ENCODE data around the gene ARHGAP23.
A peak's percentile ranks its signal among the peaks of the same experiment; 100 is the strongest.

Gene ARHGAP23

DNA sequence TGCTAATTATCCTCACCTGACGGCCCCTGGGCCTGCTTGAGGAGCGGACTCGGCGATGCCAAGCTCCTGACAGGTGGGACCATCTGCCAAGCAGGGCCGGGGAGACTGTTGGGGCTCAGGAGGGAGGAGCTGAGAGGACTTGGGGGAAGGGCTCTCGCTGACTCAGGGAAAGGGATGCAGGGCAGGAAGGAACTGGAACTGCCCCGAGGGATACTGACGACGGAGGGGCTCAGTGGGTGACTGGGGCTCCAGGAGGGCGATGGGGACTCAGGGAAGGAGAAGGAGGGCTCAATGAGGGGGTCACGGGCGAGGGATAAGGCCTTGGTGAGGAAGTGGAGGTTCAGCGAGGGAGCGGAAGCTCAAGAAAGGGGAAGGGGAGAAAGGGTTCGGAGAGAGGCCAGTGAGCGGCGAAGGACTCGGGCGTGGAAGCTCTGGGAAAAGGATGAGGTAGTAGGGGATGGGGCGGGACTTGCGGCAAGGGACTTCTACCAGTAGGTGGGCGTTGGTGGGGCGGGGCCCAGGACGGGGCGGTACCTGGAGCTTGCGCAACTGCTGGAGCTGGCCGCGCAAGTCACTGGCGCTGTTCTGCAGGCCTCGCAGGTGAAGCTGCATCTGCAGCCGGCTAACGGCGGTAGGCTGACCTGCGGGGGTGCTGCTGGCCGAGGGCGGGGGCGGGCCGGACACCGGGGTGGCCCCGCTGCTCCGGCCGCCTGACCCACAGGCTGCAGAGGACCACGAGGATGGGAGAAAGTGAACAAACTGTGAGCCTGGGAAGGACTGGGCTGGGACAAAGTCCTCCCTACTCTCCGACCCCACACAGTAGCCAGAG is 131.0 kb downstream of the ARHGAP23 start:
- TF ChIP-seq, protein P1, sequence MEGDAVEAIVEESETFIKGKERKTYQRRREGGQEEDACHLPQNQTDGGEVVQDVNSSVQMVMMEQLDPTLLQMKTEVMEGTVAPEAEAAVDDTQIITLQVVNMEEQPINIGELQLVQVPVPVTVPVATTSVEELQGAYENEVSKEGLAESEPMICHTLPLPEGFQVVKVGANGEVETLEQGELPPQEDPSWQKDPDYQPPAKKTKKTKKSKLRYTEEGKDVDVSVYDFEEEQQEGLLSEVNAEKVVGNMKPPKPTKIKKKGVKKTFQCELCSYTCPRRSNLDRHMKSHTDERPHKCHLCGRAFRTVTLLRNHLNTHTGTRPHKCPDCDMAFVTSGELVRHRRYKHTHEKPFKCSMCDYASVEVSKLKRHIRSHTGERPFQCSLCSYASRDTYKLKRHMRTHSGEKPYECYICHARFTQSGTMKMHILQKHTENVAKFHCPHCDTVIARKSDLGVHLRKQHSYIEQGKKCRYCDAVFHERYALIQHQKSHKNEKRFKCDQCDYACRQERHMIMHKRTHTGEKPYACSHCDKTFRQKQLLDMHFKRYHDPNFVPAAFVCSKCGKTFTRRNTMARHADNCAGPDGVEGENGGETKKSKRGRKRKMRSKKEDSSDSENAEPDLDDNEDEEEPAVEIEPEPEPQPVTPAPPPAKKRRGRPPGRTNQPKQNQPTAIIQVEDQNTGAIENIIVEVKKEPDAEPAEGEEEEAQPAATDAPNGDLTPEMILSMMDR (IDR thresholded peaks at IDR 0.05; ENCODE audit: poor library complexity, severe bottlenecking): no peak
- Histone ChIP-seq H3K36me3 (ENCODE audit: low read depth) (no peaks in the 10 kb centered on the region), H3K27me3 (ENCODE audit: insufficient read depth, poor library complexity, severe bottlenecking) (peaks cover 11% of the 10 kb centered on the region), H3K4me3 (ENCODE audit: severe bottlenecking) (peak overlapping the region; percentile 31), H3K27ac (ENCODE audit: poor library complexity, severe bottlenecking) (peak overlapping the region; percentile 70), H3K4me1 (ENCODE audit: insufficient read depth, poor library complexity, severe bottlenecking) (peaks cover 9% of the 10 kb centered on the region), H3K9me3 (ENCODE audit: severe bottlenecking) (no peaks in the 10 kb centered on the region)
- peak; percentile 63 for ATAC-seq (ENCODE audit: low read depth)
- peak; percentile 98 for DNase-seq (ENCODE audit: low spot score)

GRCh38 chr17:38559880-38560230 is 131.6 kb downstream of the ARHGAP23 start:
- peaks cover 6% of the 10 kb centered on the region for H3K4me1 ChIP-seq (ENCODE audit: insufficient read depth, poor library complexity, severe bottlenecking)
- no peak overlapping the region for H3K27ac ChIP-seq (ENCODE audit: poor library complexity, severe bottlenecking)
- peaks cover 14% of the 10 kb centered on the region for H3K27me3 ChIP-seq (ENCODE audit: insufficient read depth, poor library complexity, severe bottlenecking)
- DNase-seq (ENCODE audit: low spot score): no peak
- ATAC-seq (ENCODE audit: low read depth): no peak
- H3K36me3 ChIP-seq (ENCODE audit: low read depth): no peaks in the 10 kb centered on the region
- no peak overlapping the region for H3K4me3 ChIP-seq (ENCODE audit: severe bottlenecking)
- TF ChIP-seq, protein P1 (IDR thresholded peaks at IDR 0.05; ENCODE audit: poor library complexity, severe bottlenecking): no peak
- no peaks in the 10 kb centered on the region for H3K9me3 ChIP-seq (ENCODE audit: severe bottlenecking)

DNA sequence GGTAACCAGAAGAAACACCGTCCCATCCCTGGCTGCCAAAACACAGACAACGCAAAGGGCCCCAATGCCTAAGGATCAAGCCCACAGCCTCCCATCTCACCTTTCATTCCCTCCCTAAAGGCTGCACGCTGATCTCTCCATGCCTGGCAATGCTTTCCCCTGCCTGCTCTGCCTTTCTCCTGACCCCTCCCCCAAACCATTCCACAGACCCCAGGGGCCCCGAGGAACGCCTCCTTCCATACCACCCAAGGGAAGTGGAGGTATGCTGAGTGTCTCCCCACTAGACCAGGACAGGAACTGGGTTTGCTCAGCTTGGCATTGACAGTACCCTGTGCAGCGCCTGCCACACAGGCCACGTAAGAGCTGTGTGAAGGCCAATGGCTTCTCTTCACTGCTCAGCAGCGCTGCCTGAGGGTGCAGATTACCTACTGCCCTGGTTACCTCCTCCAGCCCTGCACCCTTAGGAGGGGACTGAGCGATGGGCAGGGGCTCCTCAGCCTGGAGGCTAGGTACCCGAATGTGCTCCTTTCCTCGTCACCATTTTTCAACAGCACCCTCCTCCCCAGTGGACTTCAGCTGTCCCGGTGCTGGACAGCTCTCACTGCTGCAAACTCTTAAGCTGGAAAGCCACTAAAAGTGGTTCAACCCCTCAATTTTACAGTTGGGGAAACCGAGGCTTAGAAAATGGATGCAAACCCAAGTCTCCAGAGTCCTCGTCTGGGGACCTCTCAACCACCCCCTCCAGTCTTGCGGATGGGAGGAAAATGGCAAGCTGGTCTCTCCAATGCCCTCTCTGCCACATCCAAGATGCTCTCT is 132.4 kb downstream of the ARHGAP23 start:
- Histone ChIP-seq H3K4me1 (ENCODE audit: insufficient read depth, poor library complexity, severe bottlenecking) (peaks cover 6% of the 10 kb centered on the region), H3K27me3 (ENCODE audit: insufficient read depth, poor library complexity, severe bottlenecking) (peaks cover 20% of the 10 kb centered on the region), H3K9me3 (ENCODE audit: severe bottlenecking) (no peaks in the 10 kb centered on the region), H3K36me3 (ENCODE audit: low read depth) (no peaks in the 10 kb centered on the region), H3K4me3 (ENCODE audit: severe bottlenecking) (no peak overlapping the region), H3K27ac (ENCODE audit: poor library complexity, severe bottlenecking) (no peak overlapping the region)
- TF ChIP-seq, protein P1 (IDR thresholded peaks at IDR 0.05; ENCODE audit: poor library complexity, severe bottlenecking): no peak
- DNase-seq (ENCODE audit: low spot score) (no peak), ATAC-seq (ENCODE audit: low read depth) (no peak)

DNA sequence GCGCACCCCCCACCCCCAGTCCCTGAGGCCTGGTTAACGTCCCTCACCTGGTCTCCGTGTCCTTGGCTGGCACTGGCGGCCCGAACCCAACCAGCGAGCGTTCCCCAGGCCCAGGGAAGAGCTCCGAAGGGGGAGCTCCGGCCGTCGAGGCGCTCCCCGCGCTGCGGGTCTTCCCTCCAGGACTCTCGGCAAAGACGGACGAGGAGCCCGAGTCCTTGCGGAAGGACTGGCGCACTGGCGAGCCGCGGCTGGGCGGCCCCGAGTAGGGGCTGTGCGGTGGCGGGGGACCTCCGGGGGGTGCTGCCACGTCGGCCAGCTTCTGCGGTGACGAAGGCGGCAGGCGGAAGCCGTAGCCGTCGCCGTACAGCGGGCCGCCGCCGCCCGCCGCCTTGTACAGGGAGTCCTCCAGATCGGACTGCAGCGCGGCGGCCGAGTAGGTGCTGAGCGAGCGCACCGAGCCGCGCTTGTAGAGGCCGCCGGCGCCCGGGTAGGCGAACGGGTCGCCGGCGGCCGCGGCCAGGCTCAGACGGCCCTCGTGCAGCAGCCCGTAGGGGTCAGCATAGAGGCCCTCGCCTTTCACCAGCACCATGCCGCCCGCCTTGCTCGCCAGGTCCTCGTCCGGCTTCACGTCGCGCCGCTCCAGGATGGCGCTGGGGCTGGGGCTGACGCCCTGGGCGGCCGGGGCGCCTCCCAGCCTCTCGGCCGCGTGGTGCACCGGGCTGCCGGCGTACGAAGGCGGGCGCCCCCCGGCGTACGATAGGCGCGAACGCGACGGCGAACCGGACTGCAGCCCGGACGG is 133.4 kb downstream of the ARHGAP23 start:
- no peak for DNase-seq (ENCODE audit: low spot score)
- peaks cover 27% of the 10 kb centered on the region for H3K27me3 ChIP-seq (ENCODE audit: insufficient read depth, poor library complexity, severe bottlenecking)
- H3K4me3 ChIP-seq (ENCODE audit: severe bottlenecking): no peak overlapping the region
- no peaks in the 10 kb centered on the region for H3K36me3 ChIP-seq (ENCODE audit: low read depth)
- no peak for ATAC-seq (ENCODE audit: low read depth)
- TF ChIP-seq, protein P1 (IDR thresholded peaks at IDR 0.05; ENCODE audit: poor library complexity, severe bottlenecking): no peak
- H3K27ac ChIP-seq (ENCODE audit: poor library complexity, severe bottlenecking): no peak overlapping the region
- peaks cover 6% of the 10 kb centered on the region for H3K4me1 ChIP-seq (ENCODE audit: insufficient read depth, poor library complexity, severe bottlenecking)
- no peaks in the 10 kb centered on the region for H3K9me3 ChIP-seq (ENCODE audit: severe bottlenecking)
